NB4 (cell line): ENCODE data around the gene KIRREL3.

Experiments used
- DNase-seq: peaks from one replicate; pipeline ENCODE4 v3.0.0; 2010; ENCODE audit warnings: low read depth
- H3K4me3 ChIP-seq: one replicate; pipeline ENCODE4 v1.5.1; 2011; ENCODE audit warnings: mild to moderate bottlenecking, low read depth, low read length, moderate library complexity
- CTCF ChIP-seq: IDR thresholded peaks from one replicate; pipeline ENCODE4 v1.5.1; 2012; ENCODE audit warnings: low read depth, low read length
- MAX ChIP-seq: IDR thresholded peaks from 2 replicates; pipeline ENCODE4 v1.6.1; 2011; ENCODE audit warnings: low read depth, low read length
- MYC ChIP-seq: IDR thresholded peaks from 2 replicates; pipeline ENCODE4 v1.6.1; 2011; ENCODE audit warnings: low read depth, low read length
- POLR2A ChIP-seq: IDR thresholded peaks from 2 replicates; pipeline ENCODE4 v1.6.1; 2011; ENCODE audit warnings: mild to moderate bottlenecking; ENCODE audit not compliant: insufficient read length; ENCODE audit errors: extremely low read depth

The KIRREL3 gene

GRCh38 chr11:126834149-126834548 lies 166.4 kb downstream of the KIRREL3 start:
- no peak for DNase-seq
- H3K4me3 ChIP-seq = no peak overlapping the region
- no peak for TF ChIP-seq MAX
- no peak for TF ChIP-seq POLR2A
- TF ChIP-seq MYC = no peak
- TF ChIP-seq CTCF = no peak

GRCh38 chr11:126833065-126833464 lies 167.5 kb downstream of the KIRREL3 start:
- no peak for DNase-seq
- no peak overlapping the region for H3K4me3 ChIP-seq
- TF ChIP-seq POLR2A = no peak
- no peak for TF ChIP-seq CTCF
- no peak for TF ChIP-seq MYC

GRCh38 chr11:126832387-126832786 lies 168.2 kb downstream of the KIRREL3 start:
- TF ChIP-seq MAX = no peak
- no peak for TF ChIP-seq CTCF
- TF ChIP-seq POLR2A = no peak
- TF ChIP-seq MYC = no peak
- H3K4me3 ChIP-seq = no peak overlapping the region
- no peak for DNase-seq

GRCh38 chr11:126830216-126830806 lies 170.3 kb downstream of the KIRREL3 start:
- DNase-seq = no peak
- no peak overlapping the region for H3K4me3 ChIP-seq
- TF ChIP-seq MAX (no peak), POLR2A (no peak), CTCF (no peak), MYC (no peak)

- no peak overlapping the region for H3K4me3 ChIP-seq
- TF ChIP-seq MYC (no peak), MAX (no peak), POLR2A (no peak), CTCF (no peak)
- no peak for DNase-seq
Measured at GRCh38 chr11:126829716-126830115, 170.9 kb downstream of the KIRREL3 start.

GRCh38 chr11:126824035-126824607 lies 176.4 kb downstream of the KIRREL3 start:
- DNase-seq = no peak
- H3K4me3 ChIP-seq = no peak overlapping the region
- TF ChIP-seq MYC (no peak), POLR2A (no peak), MAX (no peak), CTCF (no peak)
